Measurements from ENCODE around the gene MFN2. TPM values are rescaled to one million over a fixed set of nuclear protein-coding genes. Genes with fewer than 3 reads are reported as not detected.

Gene MFN2
- total RNA-seq, 4 donors from 2014 or later: 104 to 125 (median 111) TPM

- no peak for DNase-seq (ENCODE audit: low spot score in 2 of 2)
- 25 to 34% methylated on average over 29 of the region's 29 CpGs for WGBS, 2 donors
- no peak overlapping the region for H3K4me3 ChIP-seq (ENCODE audit: low read depth, poor library complexity, severe bottlenecking)
- no peak for TF ChIP-seq POLR2A (IDR thresholded peaks at IDR 0.05)
- TF ChIP-seq CTCF (IDR thresholded peaks at IDR 0.05): no peak
- intact Hi-C loops (cut with DNase I; ENCODE audit: low total_unique reads): no loop called here
These were observed 1.0 kb upstream of the MFN2 start for GRCh38 chr1:11979028-11979850.

- no peak for DNase-seq (ENCODE audit: low spot score in 2 of 2)
- intact Hi-C loops (cut with DNase I; ENCODE audit: low total_unique reads): no loop called here
- TF ChIP-seq POLR2A (IDR thresholded peaks at IDR 0.05): no peak
- peak overlapping the region; percentile 76 for H3K4me3 ChIP-seq (ENCODE audit: low read depth, poor library complexity, severe bottlenecking)
- WGBS, 2 donors: 1% methylated on average over 12 of the region's 12 CpGs
These were observed 380 bp downstream of the MFN2 start for GRCh38 chr1:11980676-11980972.

- no peak overlapping the region for H3K4me3 ChIP-seq (ENCODE audit: low read depth, poor library complexity, severe bottlenecking)
- TF ChIP-seq CTCF (IDR thresholded peaks at IDR 0.05): no peak
- no peak for TF ChIP-seq POLR2A (IDR thresholded peaks at IDR 0.05)
- peak in 1 of 2 donors; percentile 44 for DNase-seq (ENCODE audit: low spot score in 2 of 2)
- intact Hi-C loops (cut with DNase I; ENCODE audit: low total_unique reads): no loop called here
- 45 to 52% methylated on average over 13 of the region's 13 CpGs for WGBS, 2 donors
These were observed 1.2 kb downstream of the MFN2 start for GRCh38 chr1:11981378-11982009.

GRCh38 chr1:11982010-11982392, 1.8 kb downstream of the MFN2 start:
- intact Hi-C loops (cut with DNase I; ENCODE audit: low total_unique reads): no loop called here
- H3K4me3 ChIP-seq (ENCODE audit: low read depth, poor library complexity, severe bottlenecking): no peak overlapping the region
- DNase-seq (ENCODE audit: low spot score in 2 of 2): no peak
- TF ChIP-seq CTCF (IDR thresholded peaks at IDR 0.05) (no peak), POLR2A (IDR thresholded peaks at IDR 0.05) (no peak)
- 51 to 64% methylated on average over 3 of the region's 3 CpGs for WGBS, 2 donors

- no peak for DNase-seq (ENCODE audit: low spot score in 2 of 2)
- no peak for TF ChIP-seq POLR2A (IDR thresholded peaks at IDR 0.05)
- no peak for TF ChIP-seq CTCF (IDR thresholded peaks at IDR 0.05)
- intact Hi-C loops (cut with DNase I; ENCODE audit: low total_unique reads): no loop called here
- H3K4me3 ChIP-seq (ENCODE audit: low read depth, poor library complexity, severe bottlenecking): no peak overlapping the region
- 57 to 68% methylated on average over 5 of the region's 5 CpGs for WGBS, 2 donors
These were observed 3.9 kb downstream of the MFN2 start for GRCh38 chr1:11984121-11984520.

GRCh38 chr1:11984576-11984975, 4.3 kb downstream of the MFN2 start:
- WGBS, 2 donors: 77 to 79% methylated on average over 6 of the region's 6 CpGs
- TF ChIP-seq CTCF (IDR thresholded peaks at IDR 0.05) (no peak), POLR2A (IDR thresholded peaks at IDR 0.05) (no peak)
- no peak overlapping the region for H3K4me3 ChIP-seq (ENCODE audit: low read depth, poor library complexity, severe bottlenecking)
- intact Hi-C loops (cut with DNase I; ENCODE audit: low total_unique reads): no loop called here
- no peak for DNase-seq (ENCODE audit: low spot score in 2 of 2)
